CD14-positive monocyte (primary cell): ENCODE results near the gene DHX57. TPM values are rescaled to one million over a fixed set of nuclear protein-coding genes. Genes with fewer than 3 reads are reported as not detected.
A peak's percentile ranks its signal among the peaks of the same experiment; 100 is the strongest.

Experiments used
- DNase-seq, 3 donors: peaks; one replicate each; pipeline ENCODE4 v3.0.0-alpha.2; 2011 to 2022
- H2AFZ ChIP-seq: 2 replicates; pipeline ENCODE4 v1.6.0; 2012; ENCODE audit warnings: mild to moderate bottlenecking, low read depth, low read length, inconsistent platforms; ENCODE audit not compliant: insufficient read depth, poor library complexity, severe bottlenecking
- H3K27ac ChIP-seq, 2 donors: 1 replicate in 1 of 2; 2 replicates in 1 of 2; pipeline ENCODE4 v1.5.1; 2012 to 2013; ENCODE audit warnings: low read length in 2 of 2, control low read depth in 1 of 2, inconsistent platforms in 1 of 2, low read depth in 1 of 2, mild to moderate bottlenecking in 1 of 2
- H3K27me3 ChIP-seq, 2 donors: one replicate each; pipeline versions ENCODE4 v1.6.0 to v1.6.1; 2011 to 2013; ENCODE audit warnings: low read length in 2 of 2; ENCODE audit not compliant: control insufficient read depth in 2 of 2, insufficient read depth in 2 of 2
- H3K36me3 ChIP-seq, 2 donors: replicated peaks in 1 of 2; 1 replicate in 1 of 2; 2 replicates in 1 of 2; pipeline versions ENCODE4 v1.5.1 to v1.6.1; 2012 to 2013; ENCODE audit warnings: low read length in 2 of 2, control low read depth in 1 of 2, inconsistent platforms in 1 of 2, mild to moderate bottlenecking in 1 of 2; ENCODE audit not compliant: insufficient read depth in 2 of 2, control insufficient read depth in 1 of 2
- H3K4me1 ChIP-seq, 2 donors: 1 replicate in 1 of 2; 2 replicates in 1 of 2; pipeline versions ENCODE4 v1.5.1 to v1.6.1; 2012 to 2013; ENCODE audit warnings: low read length in 2 of 2, control low read depth in 1 of 2, inconsistent platforms in 1 of 2, mild to moderate bottlenecking in 1 of 2, moderate library complexity in 1 of 2; ENCODE audit not compliant: insufficient read depth in 2 of 2, control insufficient read depth in 1 of 2
- H3K4me2 ChIP-seq: replicated peaks from 2 replicates; pipeline ENCODE3; 2012; ENCODE audit warnings: low read length, moderate library complexity, mild to moderate bottlenecking; ENCODE audit not compliant: poor library complexity, severe bottlenecking; ENCODE audit errors: extremely low read depth
- H3K4me3 ChIP-seq, 3 experiments: fragments of 200-600 bp in 1 of 3; sonication (generic) in 1 of 3; replicated peaks in 1 of 3; 1 replicate in 2 of 3; 2 replicates in 1 of 3; pipeline ENCODE4 v1.5.1; 2011 to 2013; ENCODE audit warnings: low read length in 3 of 3, mild to moderate bottlenecking in 3 of 3, control low read depth in 2 of 3, low read depth in 2 of 3, inconsistent platforms in 1 of 3, moderate library complexity in 1 of 3
- H3K79me2 ChIP-seq: 2 replicates; pipeline ENCODE4 v1.6.0; 2012; ENCODE audit warnings: mild to moderate bottlenecking, control low read depth, inconsistent platforms, low read length, moderate library complexity; ENCODE audit not compliant: insufficient read depth
- H3K9ac ChIP-seq: 2 replicates; pipeline ENCODE4 v1.6.0; 2017; ENCODE audit warnings: low read length, mild to moderate bottlenecking; ENCODE audit not compliant: insufficient read depth, poor library complexity, severe bottlenecking
- H3K9me3 ChIP-seq, 2 donors: replicated peaks in 1 of 2; 1 replicate in 1 of 2; 2 replicates in 1 of 2; pipeline versions ENCODE4 v1.5.1 to v1.6.1; 2012 to 2013; ENCODE audit warnings: low read length in 2 of 2, control low read depth in 1 of 2; ENCODE audit not compliant: control insufficient read depth in 1 of 2, insufficient read depth in 1 of 2
- H4K20me1 ChIP-seq: 2 replicates; pipeline ENCODE4 v1.6.0; 2012; ENCODE audit warnings: mild to moderate bottlenecking, low read length, control low read depth, moderate library complexity; ENCODE audit not compliant: insufficient read depth
- H3K27ac Mint-ChIP-seq, 7 donors: one replicate each; pipeline ENCODE4 v1.8.0; 2020; ENCODE audit warnings: mild to moderate bottlenecking in 7 of 7, mixed read lengths in 7 of 7, moderate library complexity in 6 of 7, inconsistent platforms in 2 of 7
- H3K27me3 Mint-ChIP-seq, 3 donors: one replicate each; pipeline ENCODE4 v1.8.0; 2021 to 2022; ENCODE audit warnings: low read depth in 3 of 3, mild to moderate bottlenecking in 3 of 3, mixed read lengths in 3 of 3, moderate library complexity in 3 of 3, inconsistent platforms in 1 of 3
- H3K36me3 Mint-ChIP-seq, 2 donors: one replicate each; pipeline ENCODE4 v1.8.0; 2020; ENCODE audit warnings: mixed read lengths in 2 of 2, inconsistent platforms in 1 of 2, mild to moderate bottlenecking in 1 of 2
- H3K4me1 Mint-ChIP-seq: one replicate; pipeline ENCODE4 v1.8.0; 2020; ENCODE audit warnings: mild to moderate bottlenecking, mixed read lengths
- H3K4me3 Mint-ChIP-seq, 2 donors: one replicate each; pipeline ENCODE4 v1.8.0; 2020; ENCODE audit warnings: mild to moderate bottlenecking in 2 of 2, mixed read lengths in 2 of 2, moderate library complexity in 1 of 2
- H3K9me3 Mint-ChIP-seq, 7 donors: one replicate each; pipeline ENCODE4 v1.8.0; 2020 to 2022; ENCODE audit warnings: mixed read lengths in 7 of 7, mild to moderate bottlenecking in 6 of 7, moderate library complexity in 6 of 7, inconsistent platforms in 2 of 7
- CTCF ChIP-seq: fragments of 200-600 bp; IDR thresholded peaks from one replicate; pipeline ENCODE4 v1.8.0; 2022; ENCODE audit warnings: antibody characterized with exemption, mild to moderate bottlenecking
- WGBS: methylation state at CpG from one replicate; pipeline ENCODE4 v1.1.5; 2013; ENCODE audit warnings: missing lambda C conversion rate; ENCODE audit not compliant: insufficient coverage; 5-methylcytosine and 5-hydroxymethylcytosine counted together
- intact Hi-C, 2 donors: fragments of 100-400 bp; cut with micrococcal nuclease; formaldehyde crosslinking; loops; one replicate each; pipeline versions ENCODE4 v1.15.0 to v1.15.1; 2023
- polyA plus RNA-seq, 3 donors: library from polyadenylated mRNA; depleted of rRNA in 1 of 3; unstranded in 2 of 3; stranded (reverse) in 1 of 3; fragments of 300-500 nt in 2 of 3; fragments of >200 nt in 1 of 3; fragmentation: Illumina TruSeq in 2 of 3; gene quantifications; 1 replicate in 2 of 3; 2 replicates in 1 of 3; pipeline ENCODE4 v1.2.3, GENCODE V29; 2012 to 2021

Gene DHX57
- polyA plus RNA-seq, 3 donors: 7.7 to 13.4 (median 12.9) TPM

DNA sequence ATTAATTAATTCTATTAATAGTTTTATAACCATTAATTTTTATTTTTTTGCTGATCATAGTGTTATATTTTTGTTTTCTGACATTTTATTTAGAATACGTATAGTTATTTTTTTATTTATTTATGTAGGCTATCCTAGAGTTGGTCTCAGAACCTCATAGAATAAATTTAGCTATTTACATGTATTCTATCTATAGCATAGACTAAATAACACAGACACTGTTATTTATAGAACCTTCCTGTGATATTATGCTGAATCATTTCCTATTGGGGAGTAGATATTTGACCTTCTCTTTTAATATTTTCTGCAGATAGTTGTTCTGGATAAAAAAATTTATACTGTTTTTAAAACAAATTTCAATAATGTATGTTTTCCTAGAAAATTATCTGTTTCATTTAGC is 34.1 kb upstream of the DHX57 start:
- no peak for TF ChIP-seq CTCF
- no peaks in the 10 kb centered on the region for H3K27me3 ChIP-seq
- H3K4me2 ChIP-seq: no peak overlapping the region
- H3K9ac ChIP-seq: no peak overlapping the region
- DNase-seq: no peak
- no peak overlapping the region for H3K4me3 Mint-ChIP-seq
- intact Hi-C loops: no loop called here
- H3K4me3 ChIP-seq: no peak overlapping the region
- no peaks in the 10 kb centered on the region for H3K36me3 ChIP-seq
- WGBS: no CpG with 5 or more reads among the region's 1 CpG
- no peaks in the 10 kb centered on the region for H3K79me2 ChIP-seq
- H3K36me3 Mint-ChIP-seq: no peaks in the 10 kb centered on the region
- H3K27ac ChIP-seq: no peak overlapping the region
- no peaks in the 10 kb centered on the region for H3K9me3 Mint-ChIP-seq
- no peak overlapping the region for H3K27ac Mint-ChIP-seq
- no peaks in the 10 kb centered on the region for H3K9me3 ChIP-seq
- H3K27me3 Mint-ChIP-seq: peaks cover 0 to 3% (median 1%) of the 10 kb centered on the region in 3 donors
- H3K4me1 ChIP-seq: peaks cover 0 to 2% of the 10 kb centered on the region in 2 donors
- H2AFZ ChIP-seq: no peak overlapping the region
- H4K20me1 ChIP-seq: no peaks in the 10 kb centered on the region
- H3K4me1 Mint-ChIP-seq: peaks cover 6% of the 10 kb centered on the region

DNA sequence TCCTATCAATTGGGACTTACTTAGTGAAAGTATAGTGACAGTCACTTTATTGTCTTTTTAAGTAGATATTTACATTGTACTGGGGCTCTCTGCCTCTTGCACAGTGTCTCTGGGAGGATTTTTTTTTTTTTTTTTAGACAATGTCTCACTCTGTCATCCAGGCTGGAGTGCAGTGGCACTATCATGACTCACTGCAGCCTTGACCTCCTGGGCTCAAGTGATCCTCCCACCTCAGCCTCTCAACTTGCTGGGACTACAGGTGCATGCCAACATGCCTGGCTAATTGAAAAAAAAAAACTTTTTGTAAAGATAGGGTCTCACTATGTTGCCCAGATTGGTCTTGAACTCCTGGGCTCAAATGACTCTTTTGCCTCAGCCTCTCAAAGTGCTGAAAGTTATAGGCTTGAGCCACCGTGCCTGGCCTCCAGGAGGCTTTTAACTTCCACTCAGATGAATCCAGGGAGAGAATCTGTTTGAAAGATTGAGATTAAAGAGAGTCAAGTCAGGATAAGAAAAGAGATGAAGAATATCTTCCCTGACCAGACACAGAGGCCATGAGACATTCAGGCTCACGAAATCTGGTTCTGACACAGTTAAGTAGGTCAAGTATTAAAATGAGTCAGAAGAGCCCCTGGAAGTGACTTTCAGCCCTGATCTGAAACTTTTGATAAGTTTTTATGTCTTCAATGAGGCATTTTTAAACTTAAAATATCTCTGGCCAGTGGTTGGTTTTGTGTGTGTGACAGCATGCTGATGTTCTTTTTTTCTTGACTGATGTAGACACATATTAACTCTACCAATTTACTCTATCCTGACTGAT is 32.2 kb upstream of the DHX57 start:
- Mint-ChIP-seq H3K36me3 (no peaks in the 10 kb centered on the region), H3K4me1 (peaks cover 6% of the 10 kb centered on the region), H3K9me3 (no peaks in the 10 kb centered on the region), H3K27ac (no peak overlapping the region), H3K4me3 (no peak overlapping the region), H3K27me3 (peaks cover 0 to 1% (median 0%) of the 10 kb centered on the region in 3 donors)
- TF ChIP-seq CTCF: no peak
- no peaks in the 10 kb centered on the region for H3K79me2 ChIP-seq
- H3K9ac ChIP-seq: no peak overlapping the region
- no peaks in the 10 kb centered on the region for H3K27me3 ChIP-seq
- no peak overlapping the region for H3K4me2 ChIP-seq
- H3K4me1 ChIP-seq: peaks cover 0 to 2% of the 10 kb centered on the region in 2 donors
- H3K36me3 ChIP-seq: no peaks in the 10 kb centered on the region
- intact Hi-C loops: no loop called here
- no peak overlapping the region for H3K27ac ChIP-seq
- DNase-seq: no peak
- no peak overlapping the region for H3K4me3 ChIP-seq
- no peaks in the 10 kb centered on the region for H3K9me3 ChIP-seq
- no CpG with 5 or more reads among the region's 2 CpGs for WGBS
- peak overlapping the region; percentile 37 for H2AFZ ChIP-seq
- no peaks in the 10 kb centered on the region for H4K20me1 ChIP-seq
